ENCODE results near the gene MAT2A.
A peak's percentile ranks its signal among the peaks of the same experiment; 100 is the strongest.

MAT2A gene

GRCh38 chr2:85547859-85548607, 9.1 kb downstream of the MAT2A start:
- H3K4me3 ChIP-seq (ENCODE audit: low read length): no peak overlapping the region
- no peak for TF ChIP-seq ZNF274 (IDR thresholded peaks at IDR 0.05; ENCODE audit: low read depth, low read length)

- TF ChIP-seq ZNF274 (IDR thresholded peaks at IDR 0.05; ENCODE audit: low read depth, low read length): no peak
- no peak overlapping the region for H3K4me3 ChIP-seq (ENCODE audit: low read length)
These were observed 9.6 kb downstream of the MAT2A start for GRCh38 chr2:85548608-85548900.

GRCh38 chr2:85549095-85549494, 10.1 kb downstream of the MAT2A start:
- H3K4me3 ChIP-seq (ENCODE audit: low read length): no peak overlapping the region
- no peak for TF ChIP-seq ZNF274 (IDR thresholded peaks at IDR 0.05; ENCODE audit: low read depth, low read length)

- H3K4me3 ChIP-seq (ENCODE audit: low read length): no peak overlapping the region
- no peak for TF ChIP-seq ZNF274 (IDR thresholded peaks at IDR 0.05; ENCODE audit: low read depth, low read length)
These were observed 10.9 kb downstream of the MAT2A start for GRCh38 chr2:85549826-85550225.

GRCh38 chr2:85550486-85550885, 11.5 kb downstream of the MAT2A start:
- no peak overlapping the region for H3K4me3 ChIP-seq (ENCODE audit: low read length)

GRCh38 chr2:85551698-85552678, 13.0 kb downstream of the MAT2A start:
- no peak for TF ChIP-seq ZNF274 (IDR thresholded peaks at IDR 0.05; ENCODE audit: low read depth, low read length)
- H3K4me3 ChIP-seq (ENCODE audit: low read length): no peak overlapping the region

More at GRCh38 chr2:85550486-85550885, 11.5 kb downstream of the MAT2A start:
- no peak for TF ChIP-seq ZNF274 (IDR thresholded peaks at IDR 0.05; ENCODE audit: low read depth, low read length)

GRCh38 chr2:85553184-85553583, 14.2 kb downstream of the MAT2A start:
- H3K4me3 ChIP-seq (ENCODE audit: low read length): no peak overlapping the region
- TF ChIP-seq ZNF274 (IDR thresholded peaks at IDR 0.05; ENCODE audit: low read depth, low read length): no peak

- TF ChIP-seq ZNF274 (IDR thresholded peaks at IDR 0.05; ENCODE audit: low read depth, low read length): no peak
- H3K4me3 ChIP-seq (ENCODE audit: low read length): no peak overlapping the region
These were observed 16.1 kb downstream of the MAT2A start for GRCh38 chr2:85554980-85555612.

GRCh38 chr2:85557130-85557529, 18.2 kb downstream of the MAT2A start:
- no peak for TF ChIP-seq ZNF274 (IDR thresholded peaks at IDR 0.05; ENCODE audit: low read depth, low read length)
- no peak overlapping the region for H3K4me3 ChIP-seq (ENCODE audit: low read length)

GRCh38 chr2:85558160-85558559, 19.2 kb downstream of the MAT2A start:
- no peak overlapping the region for H3K4me3 ChIP-seq (ENCODE audit: low read length)
- TF ChIP-seq ZNF274 (IDR thresholded peaks at IDR 0.05; ENCODE audit: low read depth, low read length): no peak

- peak overlapping the region; percentile 83 for H3K4me3 ChIP-seq (ENCODE audit: low read length)
These were observed 21.4 kb downstream of the MAT2A start for GRCh38 chr2:85560403-85560726.

- H3K4me3 ChIP-seq (ENCODE audit: low read length): peak overlapping the region; percentile 83
- TF ChIP-seq ZNF274 (IDR thresholded peaks at IDR 0.05; ENCODE audit: low read depth, low read length): no peak
These were observed 21.9 kb downstream of the MAT2A start for GRCh38 chr2:85560812-85561279.

GRCh38 chr2:85561280-85562212, 22.6 kb downstream of the MAT2A start, which contains the start of gene GGCX:
TSS of gene GGCX (minus strand) at chr2:85561493. CDS start at chr2:85561428, 65 bp downstream.
- TF ChIP-seq ZNF274 (IDR thresholded peaks at IDR 0.05; ENCODE audit: low read depth, low read length): no peak
- peak within 1 kb of the TSS; percentile 83 for H3K4me3 ChIP-seq (ENCODE audit: low read length)
